Pancreas (tissue), 10 donors: ENCODE data around the gene DYNLRB1. TPM values are rescaled to one million over a fixed set of nuclear protein-coding genes. Genes with fewer than 3 reads are reported as not detected.

Experiments used
- ATAC-seq, 4 donors: fragments of 200-7000 bp; cut with Tn5 transposase; one replicate each; pipeline versions ENCODE4 v1.8.0 to v1.9.1; 2020; ENCODE audit warnings: mild to moderate bottlenecking in 4 of 4, moderate library complexity in 4 of 4
- DNase-seq, 6 donors: peaks; one replicate each; pipeline ENCODE4 v3.0.0-alpha.2; 2020
- FAIRE-seq: peaks from 2 replicates; lab custom pipeline; 2012; peaks lifted over from hg19 to GRCh38; lab: Jason Lieb, UNC
- H3K27ac ChIP-seq, 4 donors: fragments of 200-600 bp; sonication (generic); 1 replicate in 3 of 4; 2 replicates in 1 of 4; pipeline versions ENCODE4 v1.5.0 to v1.8.0; 2020
- H3K27me3 ChIP-seq, 4 donors: fragments of 200-600 bp; one replicate each; pipeline ENCODE4 v1.8.0; 2021
- H3K36me3 ChIP-seq, 3 donors: fragments of 200-600 bp; sonication (generic) in 1 of 3; one replicate each; pipeline versions ENCODE4 v1.5.0 to v1.8.0; 2020 to 2021
- H3K4me1 ChIP-seq, 3 donors: fragments of 200-600 bp; one replicate each; pipeline ENCODE4 v1.8.0; 2021
- H3K4me3 ChIP-seq, 4 donors: fragments of 200-600 bp; sonication (generic) in 2 of 4; one replicate each; pipeline versions ENCODE4 v1.5.0 to v1.8.0; 2020 to 2021
- H3K9me3 ChIP-seq, 4 donors: fragments of 200-600 bp; one replicate each; pipeline ENCODE4 v1.8.0; 2021
- WGBS, 2 donors: extraction: QIAGEN DNeasy Blood & Tissue Kit; methylation state at CpG; one replicate each; pipeline ENCODE4 v1.1.7; 2013; 5-methylcytosine and 5-hydroxymethylcytosine counted together
- intact Hi-C, 3 donors: fragments of 100-400 bp; cut with DNase I; formaldehyde crosslinking; loops; one replicate each; pipeline versions ENCODE4 v1.11.1 to v1.14.2; 2022
- polyA plus RNA-seq, 2 donors: library from polyadenylated mRNA; stranded (reverse); fragments of 200-250 nt; gene quantifications; one replicate each; pipeline ENCODE4 v1.2.3, GENCODE V29; 2013
- total RNA-seq, 6 donors: library from RNA; stranded (reverse); fragmentation: NEBNext Ultra II Directional in 4 of 6; extraction: Animal tissue kit (Norgen Biotek cat#: 25700) in 4 of 6; gene quantifications; one replicate each; pipeline versions ENCODE4 v1.2.1 to v1.2.4, GENCODE V29; 2021 to 2023
- TF ChIP-seq, protein P1 (sequence below), 4 donors: fragments of 200-600 bp; sonication (generic) in 3 of 4; IDR thresholded peaks; one replicate each; pipeline versions ENCODE4 v1.5.0 to v1.8.0; 2021; ENCODE audit warnings: antibody characterized with exemption in 4 of 4
- donor health status: healthy with polysubstance abuse.
- donor health status: DM: no; HTN: no; CAD: no; lungs with moderate emphysema.
- donor health status: DM: no; HTN: no; CAD: no.
- donor health status: control.
- donor health status: control.
- donor health status: Bipolar disorder and iron deficiency.
- donor health status: DM: yes; HTN: yes; CAD: no.
- donor health status: DM: no; HTN: no; CAD: no.
- donor health status: DM: no; HTN: no; CAD: no.
- donor health status: DM: yes; HTN: yes; CAD: no.

DYNLRB1 gene
- total and polyA plus RNA-seq, 8 donors = 26.9 to 178 (median 41.6) TPM

DNA sequence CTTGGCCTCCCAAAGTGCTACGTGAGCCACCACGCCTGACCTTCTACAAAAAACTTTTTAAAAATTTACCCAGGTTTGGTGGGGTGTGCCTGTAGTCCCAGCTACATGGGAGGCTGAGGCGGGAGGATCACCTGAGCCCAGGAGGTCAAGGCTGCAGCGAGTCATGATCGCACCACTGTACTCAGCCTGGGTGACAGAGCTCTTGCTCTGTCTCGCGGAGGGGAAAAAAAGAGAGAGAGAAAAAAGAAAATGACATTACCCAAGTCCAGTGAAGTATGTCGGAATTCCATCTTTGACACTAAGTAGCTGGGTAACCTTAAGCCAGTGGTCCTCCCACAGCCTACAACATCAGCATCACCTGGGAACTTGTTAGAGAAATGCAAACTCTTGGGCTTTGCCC lies 23.5 kb downstream of the DYNLRB1 start:
- H3K27me3 ChIP-seq = no peaks in the 10 kb centered on the region
- H3K4me3 ChIP-seq = no peak overlapping the region
- intact Hi-C loops = loop anchor here in 2 of 3 donors (10.0 kb wide), 2 partner anchors 165 to 225 kb away; partner anchors contain the start of gene TP53INP2 (in 1 of the 2)
- ATAC-seq (no peak), FAIRE-seq (no peak), DNase-seq (no peak)
- TF ChIP-seq, protein P1, sequence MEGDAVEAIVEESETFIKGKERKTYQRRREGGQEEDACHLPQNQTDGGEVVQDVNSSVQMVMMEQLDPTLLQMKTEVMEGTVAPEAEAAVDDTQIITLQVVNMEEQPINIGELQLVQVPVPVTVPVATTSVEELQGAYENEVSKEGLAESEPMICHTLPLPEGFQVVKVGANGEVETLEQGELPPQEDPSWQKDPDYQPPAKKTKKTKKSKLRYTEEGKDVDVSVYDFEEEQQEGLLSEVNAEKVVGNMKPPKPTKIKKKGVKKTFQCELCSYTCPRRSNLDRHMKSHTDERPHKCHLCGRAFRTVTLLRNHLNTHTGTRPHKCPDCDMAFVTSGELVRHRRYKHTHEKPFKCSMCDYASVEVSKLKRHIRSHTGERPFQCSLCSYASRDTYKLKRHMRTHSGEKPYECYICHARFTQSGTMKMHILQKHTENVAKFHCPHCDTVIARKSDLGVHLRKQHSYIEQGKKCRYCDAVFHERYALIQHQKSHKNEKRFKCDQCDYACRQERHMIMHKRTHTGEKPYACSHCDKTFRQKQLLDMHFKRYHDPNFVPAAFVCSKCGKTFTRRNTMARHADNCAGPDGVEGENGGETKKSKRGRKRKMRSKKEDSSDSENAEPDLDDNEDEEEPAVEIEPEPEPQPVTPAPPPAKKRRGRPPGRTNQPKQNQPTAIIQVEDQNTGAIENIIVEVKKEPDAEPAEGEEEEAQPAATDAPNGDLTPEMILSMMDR (IDR thresholded peaks at IDR 0.05) = no peak
- H3K9me3 ChIP-seq = no peaks in the 10 kb centered on the region
- no peaks in the 10 kb centered on the region for H3K4me1 ChIP-seq
- peaks cover 3 to 44% (median 9%) of the 10 kb centered on the region in 3 donors for H3K36me3 ChIP-seq
- H3K27ac ChIP-seq = no peak overlapping the region
- 95 to 99% methylated on average over 8 of the region's 8 CpGs for WGBS, 2 donors

DNA sequence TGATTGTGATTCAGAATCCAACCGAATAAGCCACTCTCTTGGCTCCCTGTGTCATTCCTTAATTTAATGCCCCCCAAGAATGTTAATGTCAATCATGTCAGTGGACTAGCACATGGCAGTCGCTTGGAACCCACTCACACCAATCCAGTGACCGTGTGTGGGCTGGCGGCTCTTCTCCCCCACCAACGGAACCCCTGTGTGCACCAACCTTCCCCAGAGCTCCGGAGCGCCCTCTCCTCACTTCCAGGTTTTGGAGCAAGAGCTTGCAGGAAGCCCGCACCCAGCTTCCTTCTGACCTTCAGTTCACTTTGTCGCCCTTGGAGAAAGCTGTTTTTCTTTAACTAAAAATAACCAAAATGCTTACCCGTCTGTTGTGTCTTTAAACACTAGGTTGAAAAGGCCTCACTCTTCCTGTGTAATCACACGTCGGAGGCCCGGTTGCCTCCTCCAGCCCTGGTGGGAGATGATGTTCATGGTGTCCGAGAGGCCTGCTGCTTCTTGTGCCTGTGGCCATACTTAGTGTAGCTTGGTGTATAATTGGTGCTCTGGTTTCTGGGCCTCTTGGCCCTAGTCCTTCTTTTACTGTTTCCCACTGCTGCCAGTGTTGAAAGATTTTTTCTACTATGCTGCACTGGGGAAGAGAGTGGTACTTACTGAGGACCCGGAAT lies 24.5 kb downstream of the DYNLRB1 start:
- TF ChIP-seq, protein P1 (IDR thresholded peaks at IDR 0.05) = no peak
- Histone ChIP-seq H3K4me3 (no peak overlapping the region), H3K9me3 (no peaks in the 10 kb centered on the region), H3K27ac (no peak overlapping the region), H3K4me1 (no peaks in the 10 kb centered on the region), H3K27me3 (no peaks in the 10 kb centered on the region), H3K36me3 (peaks cover under 1 to 35% (median 3%) of the 10 kb centered on the region in 3 donors)
- DNase-seq = no peak
- no peak for ATAC-seq
- no peak for FAIRE-seq
- intact Hi-C loops = loop anchor here in 1 of 3 donors (10.0 kb wide), 1 partner anchor 164 kb away; the partner anchor contains the start of gene TP53INP2
- WGBS, 2 donors = 91 to 92% methylated on average over 15 of the region's 15 CpGs

DNA sequence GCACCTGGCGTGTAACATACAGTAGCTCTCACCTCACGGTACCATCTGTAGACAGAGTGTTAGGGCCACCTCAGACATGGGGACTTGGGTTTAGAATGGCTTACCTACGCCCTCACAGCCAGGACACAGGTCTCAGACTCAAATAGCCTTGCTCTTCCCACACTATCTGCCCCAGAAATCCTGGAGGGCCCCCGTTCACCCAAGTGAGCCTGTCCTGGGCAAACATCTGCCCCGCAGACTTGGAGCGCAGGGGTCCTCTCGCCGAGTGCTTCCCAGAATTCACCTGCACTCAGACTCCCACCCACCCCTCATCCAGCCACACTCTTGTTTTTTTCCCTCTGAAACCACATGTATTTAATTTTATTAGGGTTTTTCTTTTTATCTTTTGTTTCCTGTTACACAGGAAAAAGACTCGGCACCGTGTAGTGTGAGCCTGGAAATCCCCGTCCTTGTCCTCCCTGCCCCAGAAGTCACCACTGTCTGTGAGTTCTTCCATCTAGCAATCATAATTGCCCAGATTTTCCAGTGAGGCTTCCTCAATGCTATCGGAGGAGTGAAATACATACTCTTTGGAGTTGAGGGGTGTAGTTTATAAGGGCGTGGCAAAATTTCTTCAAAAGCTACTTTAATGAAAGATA lies 25.2 kb downstream of the DYNLRB1 start:
- no peak for DNase-seq
- H3K9me3 ChIP-seq = no peaks in the 10 kb centered on the region
- no peak overlapping the region for H3K27ac ChIP-seq
- peaks cover 0 to 28% (median under 1%) of the 10 kb centered on the region in 3 donors for H3K36me3 ChIP-seq
- no peak for ATAC-seq
- H3K4me3 ChIP-seq = no peak overlapping the region
- H3K4me1 ChIP-seq = no peaks in the 10 kb centered on the region
- 91 to 93% methylated on average over 13 of the region's 13 CpGs for WGBS, 2 donors
- H3K27me3 ChIP-seq = no peaks in the 10 kb centered on the region
- intact Hi-C loops = loop anchor here in 1 of 3 donors (10.0 kb wide), 1 partner anchor 163 kb away; the partner anchor contains the start of gene TP53INP2
- TF ChIP-seq, protein P1 (IDR thresholded peaks at IDR 0.05) = no peak
- no peak for FAIRE-seq

DNA sequence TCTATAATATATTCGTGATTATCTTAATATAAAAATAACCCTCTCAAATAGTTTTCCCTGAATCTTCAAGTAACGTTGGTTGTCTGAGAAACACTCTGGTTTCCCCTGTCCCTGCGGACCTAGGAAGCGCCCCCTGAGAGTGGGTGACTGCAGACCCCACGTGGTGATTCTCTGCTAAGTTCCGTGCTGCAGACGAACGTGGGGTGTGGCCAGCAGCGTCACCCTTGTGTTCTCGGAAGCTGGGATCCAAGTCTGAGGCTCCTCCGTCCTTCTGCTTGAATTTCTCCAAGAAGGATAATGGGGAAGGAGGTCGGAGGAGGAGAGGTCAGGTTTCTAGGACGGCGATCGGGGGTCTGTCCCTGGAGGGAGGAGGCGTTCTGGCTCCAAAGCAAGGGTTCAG lies 25.7 kb downstream of the DYNLRB1 start:
- no peak overlapping the region for H3K4me3 ChIP-seq
- ATAC-seq (no peak), FAIRE-seq (no peak), DNase-seq (no peak)
- TF ChIP-seq, protein P1 (IDR thresholded peaks at IDR 0.05) = no peak
- intact Hi-C loops = loop anchor here in 1 of 3 donors (10.0 kb wide), 1 partner anchor 163 kb away; the partner anchor contains the start of gene TP53INP2
- H3K4me1 ChIP-seq = no peaks in the 10 kb centered on the region
- 85 to 87% methylated on average over 16 of the region's 16 CpGs for WGBS, 2 donors
- H3K36me3 ChIP-seq = peaks cover 0 to 24% (median 0%) of the 10 kb centered on the region in 3 donors
- no peak overlapping the region for H3K27ac ChIP-seq
- no peaks in the 10 kb centered on the region for H3K27me3 ChIP-seq
- H3K9me3 ChIP-seq = no peaks in the 10 kb centered on the region
